ENCODE results near the gene CAMKMT. TPM values are rescaled to one million over a fixed set of nuclear protein-coding genes. Genes with fewer than 3 reads are reported as not detected.

Gene CAMKMT
- total and polyA plus RNA-seq, 2 experiments from 2014 or later = 26.5 to 29.5 TPM

- TF ChIP-seq REST (IDR thresholded peaks at IDR 0.05; ENCODE audit: unreplicated experiment) (no peak), ZNF114 (CRISPR knock-in tag; IDR thresholded peaks at IDR 0.05) (no peak), STAT1 (IDR thresholded peaks at IDR 0.05; ENCODE audit: unreplicated experiment) (no peak), ZNF331 (CRISPR knock-in tag; IDR thresholded peaks at IDR 0.05; ENCODE audit: low read depth) (no peak), EZH2phosphoT487 (IDR thresholded peaks at IDR 0.05; ENCODE audit: unreplicated experiment) (no peak)
Observed at GRCh38 chr2:44459739-44460138, 98.0 kb downstream of the CAMKMT start (continued).

GRCh38 chr2:44462934-44463849, 101.4 kb downstream of the CAMKMT start:
- peaks cover 3% of the 10 kb centered on the region; the same call in 1 of the 2 replicates for H3K36me3 ChIP-seq (ENCODE audit: insufficient read depth)
- no peaks in the 10 kb centered on the region for H3K27me3 ChIP-seq (ENCODE audit: insufficient read depth)
- Mint-ChIP-seq H3K9me3 (peaks cover 50% of the 10 kb centered on the region), H3K4me1 (peaks cover 36% of the 10 kb centered on the region), H3K36me3 (ENCODE audit: low read depth) (peaks cover 50% of the 10 kb centered on the region), H3K27ac (peak overlapping the region; percentile 72), H3K27me3 (ENCODE audit: insufficient read depth, low read depth, poor library complexity) (peaks cover 6% of the 10 kb centered on the region), H3K4me3 (peak overlapping the region; percentile 4; the same call in 2 of the 3 replicates)
- H3K4me3 ChIP-seq = 0 out of 2 replicates have a peak overlapping the region, but pooled peaks have one; percentile 6
- H3F3A ChIP-seq (replicated peaks; ENCODE audit: low read depth) = no peaks in the 10 kb centered on the region
- no peaks in the 10 kb centered on the region for H4K20me1 ChIP-seq (replicated peaks; ENCODE audit: insufficient read depth)
- H3K79me2 ChIP-seq (replicated peaks; ENCODE audit: insufficient read depth) = no peaks in the 10 kb centered on the region
- H3K4me1 ChIP-seq (ENCODE audit: insufficient read depth) = peaks cover 36% of the 10 kb centered on the region
- H2AFZ ChIP-seq = no peak overlapping the region
- peak overlapping the region; percentile 95 for H3K27ac ChIP-seq (ENCODE audit: low read depth)
- ATAC-seq (peak; percentile 96), DNase-seq (ENCODE audit: low spot score) (peak; percentile 84)
- peak overlapping the region; percentile 29 for H3K4me2 ChIP-seq
- H3K9me2 ChIP-seq (ENCODE audit: insufficient read depth) = no peaks in the 10 kb centered on the region
- TF ChIP-seq CTCF (conservative IDR thresholded peaks at IDR 0.05; ENCODE audit: low read depth in 2 of 2) = peak in 1 of 2 experiments; percentile 53; a peak in 3 of 4 replicates
- no peak for TF ChIP-seq JUNB (IDR thresholded peaks at IDR 0.05; ENCODE audit: unreplicated experiment)
- peak; percentile 49; the same call in 1 of the 2 replicates for TF ChIP-seq NANOG (IDR thresholded peaks at IDR 0.05; ENCODE audit: borderline replicate concordance)
- TF ChIP-seq CREB1 (CRISPR knock-in tag; IDR thresholded peaks at IDR 0.05; ENCODE audit: low read depth) = no peak
- TF ChIP-seq POLR2AphosphoS5 (IDR thresholded peaks at IDR 0.05; ENCODE audit: low read depth) = no peak
- TF ChIP-seq ZNF462 (CRISPR knock-in tag; IDR thresholded peaks at IDR 0.05) = peak; percentile 63

All from GM23338 (cell line).